Naive thymus-derived CD4-positive, alpha-beta T cell (primary cell): ENCODE results near the gene RNF157. TPM values are rescaled to one million over a fixed set of nuclear protein-coding genes. Genes with fewer than 3 reads are reported as not detected.
A peak's percentile ranks its signal among the peaks of the same experiment; 100 is the strongest.

Source experiments
- ATAC-seq: fragments of 150-1000 bp; cut with Tn5 transposase; 2 replicates; pipeline ENCODE4 v1.10.0; 2021; ENCODE audit warnings: mild to moderate bottlenecking, moderate library complexity
- CTCF ChIA-PET: fragments of 350-600 bp; sonication (Branson Sonifier 250); formaldehyde crosslinking; loops from one replicate; lab custom pipeline; 2021; ENCODE audit warnings: antibody characterized with exemption; lab: Charles Lee
- POLR2A ChIA-PET: fragments of 350-600 bp; sonication (Branson Sonifier 250); formaldehyde crosslinking; loops from one replicate; lab custom pipeline; 2021; ENCODE audit warnings: antibody characterized with exemption, inconsistent platforms; lab: Charles Lee
- DNase-seq, 9 donors: peaks; one replicate each; pipeline versions ENCODE4 v3.0.0 to v3.0.0-alpha.2; 2020 to 2022; ENCODE audit warnings: mixed read lengths in 1 of 9
- H3K27ac ChIP-seq: one replicate; pipeline ENCODE4 v1.7.0; 2013; ENCODE audit warnings: mild to moderate bottlenecking, low read depth, low read length, moderate library complexity
- H3K27me3 ChIP-seq, 2 donors: one replicate each; pipeline ENCODE4 v1.7.0; 2013; ENCODE audit warnings: low read length in 2 of 2, mild to moderate bottlenecking in 2 of 2, moderate library complexity in 2 of 2; ENCODE audit not compliant: control insufficient read depth in 2 of 2, insufficient read depth in 2 of 2
- H3K36me3 ChIP-seq, 3 experiments: 1 replicate in 2 of 3; 2 replicates in 1 of 3; pipeline ENCODE4 v1.7.0; 2013; ENCODE audit warnings: low read length in 3 of 3, mild to moderate bottlenecking in 3 of 3, moderate library complexity in 1 of 3; ENCODE audit not compliant: insufficient read depth in 3 of 3, control insufficient read depth in 2 of 3
- H3K4me1 ChIP-seq, 2 donors: one replicate each; pipeline ENCODE4 v1.7.0; 2013; ENCODE audit warnings: low read length in 2 of 2, mild to moderate bottlenecking in 2 of 2, moderate library complexity in 1 of 2; ENCODE audit not compliant: control insufficient read depth in 2 of 2, insufficient read depth in 2 of 2
- H3K4me3 ChIP-seq: 2 replicates; pipeline ENCODE4 v1.7.0; 2013; ENCODE audit warnings: mild to moderate bottlenecking, low read length
- H3K9me3 ChIP-seq, 3 experiments: 1 replicate in 2 of 3; 2 replicates in 1 of 3; pipeline ENCODE4 v1.7.0; 2013; ENCODE audit warnings: low read length in 3 of 3; ENCODE audit not compliant: control insufficient read depth in 2 of 3
- H3K27ac Mint-ChIP-seq, 9 donors: one replicate each; pipeline ENCODE4 v1.8.0; 2020 to 2022; ENCODE audit warnings: mixed read lengths in 9 of 9, mild to moderate bottlenecking in 8 of 9, moderate library complexity in 5 of 9, inconsistent platforms in 2 of 9
- H3K27me3 Mint-ChIP-seq, 5 donors: one replicate each; pipeline ENCODE4 v1.8.0; 2021 to 2022; ENCODE audit warnings: mixed read lengths in 5 of 5, mild to moderate bottlenecking in 1 of 5
- H3K36me3 Mint-ChIP-seq, 5 donors: one replicate each; pipeline ENCODE4 v1.8.0; 2020 to 2022; ENCODE audit warnings: mixed read lengths in 5 of 5, mild to moderate bottlenecking in 3 of 5, inconsistent platforms in 1 of 5
- H3K4me1 Mint-ChIP-seq, 7 donors: one replicate each; pipeline ENCODE4 v1.8.0; 2020 to 2022; ENCODE audit warnings: mixed read lengths in 7 of 7, mild to moderate bottlenecking in 3 of 7, inconsistent platforms in 1 of 7
- H3K4me3 Mint-ChIP-seq, 10 donors: one replicate each; pipeline ENCODE4 v1.8.0; 2020 to 2022; ENCODE audit warnings: mild to moderate bottlenecking in 10 of 10, mixed read lengths in 10 of 10, moderate library complexity in 6 of 10, inconsistent platforms in 2 of 10
- H3K9me3 Mint-ChIP-seq, 11 donors: one replicate each; pipeline ENCODE4 v1.8.0; 2020 to 2022; ENCODE audit warnings: mixed read lengths in 11 of 11, mild to moderate bottlenecking in 4 of 11, inconsistent platforms in 1 of 11, moderate library complexity in 1 of 11
- intact Hi-C, 2 donors: fragments of 100-400 bp; cut with micrococcal nuclease; formaldehyde crosslinking; loops; one replicate each; pipeline ENCODE4 v1.15.1; 2023
- polyA plus RNA-seq, 2 donors: library from polyadenylated mRNA; unstranded; fragments of 300-500 nt; fragmentation: Illumina TruSeq; gene quantifications; one replicate each; pipeline ENCODE4 v1.2.3, GENCODE V29; 2021
- total RNA-seq, 6 experiments: library from RNA in 5 of 6; stranded (reverse) in 5 of 6; gene quantifications; 1 replicate in 5 of 6; 2 replicates in 1 of 6; pipeline ENCODE4 v1.2.3 and lab custom pipeline; 2021 to 2026

The RNF157 gene
- total and polyA plus RNA-seq, 7 experiments from 2014 or later, result 10.4 to 96.3 (median 50.6) TPM

- no peaks in the 10 kb centered on the region for H3K27me3 Mint-ChIP-seq
- Histone ChIP-seq H3K4me1 (peaks cover 47 to 90% of the 10 kb centered on the region in 2 donors), H3K9me3 (no peaks in the 10 kb centered on the region), H3K4me3 (no peak overlapping the region), H3K36me3 (no peaks in the 10 kb centered on the region), H3K27ac (peak overlapping the region; percentile 79), H3K27me3 (no peaks in the 10 kb centered on the region)
- peak overlapping the region; percentile 56 to 96 (median 89) for H3K27ac Mint-ChIP-seq
- H3K36me3 Mint-ChIP-seq, result peaks cover 0 to 63% (median 37%) of the 10 kb centered on the region in 5 donors
- DNase-seq (no peak), ATAC-seq (no peak)
- CTCF ChIA-PET, result no interaction called here
- no peaks in the 10 kb centered on the region for H3K9me3 Mint-ChIP-seq
- POLR2A ChIA-PET, result interaction anchor here (0.6 to 3.5 kb wide), 18 partner anchors 12 to 77 kb away, joined by 3 to 18 read pairs (median 5); no protein-coding TSS in a partner anchor
- H3K4me1 Mint-ChIP-seq, result peaks cover 55 to 100% (median 97%) of the 10 kb centered on the region in 7 donors
- intact Hi-C loops, result no loop called here
- H3K4me3 Mint-ChIP-seq, result peak overlapping the region in 6 of 10 donors; percentile 15 to 64 (median 40)
Measured at GRCh38 chr17:76196675-76197074, 43.6 kb downstream of the RNF157 start.

- peaks cover 0 to 59% (median 33%) of the 10 kb centered on the region in 5 donors for H3K36me3 Mint-ChIP-seq
Measured at GRCh38 chr17:76195281-76196096, 44.8 kb downstream of the RNF157 start.

DNA sequence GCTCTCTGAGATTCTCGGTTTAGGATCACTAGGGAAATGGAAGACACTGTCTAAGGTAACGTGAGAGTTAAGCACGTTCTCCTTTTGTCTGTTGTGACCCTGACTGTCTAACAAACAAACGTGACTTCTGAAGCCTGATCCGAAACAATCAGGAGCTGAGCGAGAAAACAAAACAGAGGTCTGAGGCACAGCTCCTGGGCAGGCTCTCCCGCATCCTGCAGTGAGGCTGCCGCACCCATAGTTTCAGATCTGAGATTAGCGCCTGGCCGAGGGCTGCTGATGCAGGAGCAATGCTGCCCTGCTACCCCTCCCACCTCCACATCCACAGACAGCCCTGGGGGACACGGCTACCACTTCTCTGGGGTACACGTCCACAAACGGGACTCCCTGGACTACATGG lies 46.7 kb downstream of the RNF157 start:
- no peaks in the 10 kb centered on the region for H3K36me3 ChIP-seq
- peaks cover 60 to 90% of the 10 kb centered on the region in 2 donors for H3K4me1 ChIP-seq
- H3K27ac Mint-ChIP-seq, result peak overlapping the region; percentile 90 to 99 (median 96)
- POLR2A ChIA-PET, result interaction anchor here (0.6 to 9.0 kb wide), 14 partner anchors 15 to 75 kb away, joined by 3 to 214 read pairs (median 8); partner anchors contain the start of gene UBALD2
- peaks cover 0 to 55% (median 29%) of the 10 kb centered on the region in 5 donors for H3K36me3 Mint-ChIP-seq
- peaks cover 0 to 2% (median 0%) of the 10 kb centered on the region in 11 donors for H3K9me3 Mint-ChIP-seq
- no peak for ATAC-seq
- peak in 7 of 9 donors; percentile 24 to 47 (median 38) for DNase-seq
- H3K4me1 Mint-ChIP-seq, result peaks cover 50 to 92% (median 85%) of the 10 kb centered on the region in 7 donors
- H3K27me3 Mint-ChIP-seq, result no peaks in the 10 kb centered on the region
- no peaks in the 10 kb centered on the region for H3K27me3 ChIP-seq
- CTCF ChIA-PET, result interaction anchor here (1.4 to 3.1 kb wide), 3 partner anchors 10 to 86 kb away, joined by 7 to 34 read pairs (median 11); no protein-coding TSS in a partner anchor
- peak overlapping the region; percentile 79 for H3K27ac ChIP-seq
- H3K9me3 ChIP-seq, result no peaks in the 10 kb centered on the region
- H3K4me3 ChIP-seq, result peak overlapping the region; percentile 42
- intact Hi-C loops, result loop anchor here in 1 of 2 donors (2.0 kb wide), 1 partner anchor 45 kb away; no protein-coding TSS in a partner anchor
- H3K4me3 Mint-ChIP-seq, result peak overlapping the region; percentile 55 to 87 (median 74)

More at GRCh38 chr17:76195281-76196096, 44.8 kb downstream of the RNF157 start:
- H3K4me3 ChIP-seq, result no peak overlapping the region
- ChIA-PET CTCF (interaction anchor here (0.6 kb wide), 1 partner anchor 43 kb away, joined by 3 read pairs; no protein-coding TSS in a partner anchor), POLR2A (interaction anchor here (0.6 to 3.5 kb wide), 20 partner anchors 9 to 83 kb away, joined by 3 to 18 read pairs (median 5); no protein-coding TSS in a partner anchor)
- no peaks in the 10 kb centered on the region for H3K36me3 ChIP-seq
- no peak overlapping the region for H3K27ac ChIP-seq
- H3K9me3 ChIP-seq, result no peaks in the 10 kb centered on the region
- DNase-seq, result no peak
- Mint-ChIP-seq H3K4me3 (peak overlapping the region in 4 of 10 donors; percentile 33 to 74 (median 42)), H3K27ac (peak overlapping the region; percentile 80 to 99 (median 95)), H3K4me1 (peaks cover 56 to 94% (median 88%) of the 10 kb centered on the region in 7 donors), H3K9me3 (no peaks in the 10 kb centered on the region), H3K27me3 (no peaks in the 10 kb centered on the region)
- peaks cover 55 to 90% of the 10 kb centered on the region in 2 donors for H3K4me1 ChIP-seq
- no peak for ATAC-seq
- intact Hi-C loops, result no loop called here
- H3K27me3 ChIP-seq, result no peaks in the 10 kb centered on the region

DNA sequence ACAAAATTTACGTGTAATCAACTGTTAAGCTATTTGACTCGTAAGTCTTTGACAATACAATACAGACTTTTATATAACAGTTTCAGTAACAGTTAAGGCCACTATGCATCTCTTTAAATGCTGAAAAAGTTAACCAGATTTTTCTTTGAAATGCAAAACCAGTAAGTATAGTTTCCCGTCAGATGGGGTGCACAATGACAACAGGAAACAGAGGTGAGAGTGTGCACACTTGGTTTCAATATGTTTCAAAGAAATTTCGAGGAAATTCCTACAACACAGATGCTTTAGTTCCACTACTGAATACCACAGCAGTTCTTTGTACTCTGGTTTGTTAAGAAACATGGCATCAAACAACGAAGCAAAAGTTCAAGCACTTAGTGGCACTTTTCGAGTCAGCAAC lies 48.4 kb downstream of the RNF157 start:
- Histone ChIP-seq H3K27me3 (no peaks in the 10 kb centered on the region), H3K9me3 (no peaks in the 10 kb centered on the region), H3K36me3 (no peaks in the 10 kb centered on the region), H3K27ac (peak overlapping the region; percentile 79), H3K4me3 (peak overlapping the region; percentile 42), H3K4me1 (peaks cover 61 to 84% of the 10 kb centered on the region in 2 donors)
- POLR2A ChIA-PET, result interaction anchor here (0.7 to 9.0 kb wide), 21 partner anchors 7 to 86 kb away, joined by 3 to 214 read pairs (median 6); partner anchors contain the start of gene UBALD2
- CTCF ChIA-PET, result interaction anchor here (0.8 to 3.1 kb wide), 9 partner anchors 9 to 283 kb away, joined by 3 to 34 read pairs (median 4); no protein-coding TSS in a partner anchor
- intact Hi-C loops, result loop anchor here (1.0 to 2.0 kb wide), 6 partner anchors 7 to 73 kb away; partner anchors contain the start of gene UBALD2 (in 1 of the 2)
- Mint-ChIP-seq H3K36me3 (peaks cover 8 to 50% (median 28%) of the 10 kb centered on the region in 5 donors), H3K4me3 (peak overlapping the region; percentile 55 to 87 (median 73)), H3K27me3 (no peaks in the 10 kb centered on the region), H3K27ac (peak overlapping the region; percentile 90 to 99 (median 96)), H3K9me3 (peaks cover 0 to 2% (median 0%) of the 10 kb centered on the region in 11 donors), H3K4me1 (peaks cover 46 to 87% (median 79%) of the 10 kb centered on the region in 7 donors)
- ATAC-seq (peak; percentile 96), DNase-seq (peak in 7 of 9 donors; percentile 72 to 94 (median 89))

- Mint-ChIP-seq H3K36me3 (peaks cover 11 to 37% (median 22%) of the 10 kb centered on the region in 5 donors), H3K9me3 (peaks cover 0 to 2% (median 0%) of the 10 kb centered on the region in 11 donors), H3K4me1 (peaks cover 44 to 82% (median 67%) of the 10 kb centered on the region in 7 donors), H3K4me3 (peak overlapping the region; percentile 64 to 84 (median 78)), H3K27ac (peak overlapping the region; percentile 92 to 99 (median 98)), H3K27me3 (no peaks in the 10 kb centered on the region)
- no peak overlapping the region for H3K4me3 ChIP-seq
- H3K27me3 ChIP-seq, result no peaks in the 10 kb centered on the region
- H3K9me3 ChIP-seq, result no peaks in the 10 kb centered on the region
- CTCF ChIA-PET, result interaction anchor here (0.6 to 2.1 kb wide), 12 partner anchors 9 to 90 kb away, joined by 3 to 11 read pairs (median 4); no protein-coding TSS in a partner anchor
- no peak for DNase-seq
- peaks cover 61 to 70% of the 10 kb centered on the region in 2 donors for H3K4me1 ChIP-seq
- POLR2A ChIA-PET, result interaction anchor here (0.6 to 9.0 kb wide), 16 partner anchors 9 to 79 kb away, joined by 3 to 214 read pairs (median 4); partner anchors contain the start of gene UBALD2
- no peak for ATAC-seq
- intact Hi-C loops, result no loop called here
- H3K36me3 ChIP-seq, result no peaks in the 10 kb centered on the region
- H3K27ac ChIP-seq, result peak overlapping the region; percentile 79
Measured at GRCh38 chr17:76189741-76190140, 50.6 kb downstream of the RNF157 start.

DNA sequence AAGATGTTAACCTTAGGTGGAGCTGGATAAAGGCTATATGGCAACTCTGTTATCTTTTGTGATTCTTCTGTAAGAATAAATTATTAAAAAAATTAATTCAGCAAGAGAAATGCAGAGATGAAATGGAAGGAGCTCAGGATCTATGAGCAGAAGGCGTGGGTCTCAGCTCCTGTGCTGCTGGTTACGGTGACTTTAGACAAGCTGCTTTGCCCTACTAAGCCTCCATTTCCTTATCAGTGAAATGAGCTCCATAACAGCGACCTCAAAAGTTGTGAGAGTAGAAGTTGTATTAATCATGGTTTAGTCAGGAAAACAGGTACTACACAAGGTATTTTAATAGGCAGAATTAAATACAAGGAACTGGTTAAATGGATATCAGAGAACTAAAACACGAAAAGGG lies 51.0 kb downstream of the RNF157 start:
- peaks cover 0 to 2% (median 0%) of the 10 kb centered on the region in 11 donors for H3K9me3 Mint-ChIP-seq
- Histone ChIP-seq H3K4me3 (no peak overlapping the region), H3K27ac (peak overlapping the region; percentile 79), H3K9me3 (no peaks in the 10 kb centered on the region), H3K27me3 (no peaks in the 10 kb centered on the region), H3K4me1 (peaks cover 61 to 70% of the 10 kb centered on the region in 2 donors), H3K36me3 (no peaks in the 10 kb centered on the region)
- peak overlapping the region; percentile 92 to 99 (median 98) for H3K27ac Mint-ChIP-seq
- intact Hi-C loops, result no loop called here
- no peak for DNase-seq
- ChIA-PET POLR2A (interaction anchor here (0.5 to 9.0 kb wide), 15 partner anchors 10 to 79 kb away, joined by 3 to 214 read pairs (median 5); partner anchors contain the start of gene UBALD2), CTCF (interaction anchor here (0.6 to 2.1 kb wide), 11 partner anchors 10 to 90 kb away, joined by 3 to 11 read pairs (median 4); no protein-coding TSS in a partner anchor)
- peaks cover 13 to 39% (median 21%) of the 10 kb centered on the region in 5 donors for H3K36me3 Mint-ChIP-seq
- H3K27me3 Mint-ChIP-seq, result no peaks in the 10 kb centered on the region
- no peak for ATAC-seq
- H3K4me1 Mint-ChIP-seq, result peaks cover 44 to 82% (median 67%) of the 10 kb centered on the region in 7 donors
- H3K4me3 Mint-ChIP-seq, result peak overlapping the region; percentile 64 to 84 (median 78)
